Endothelial cell of umbilical vein (primary cell): Measurements from ENCODE around the gene NALCN.

ENCODE experiments used
- EZH2 ChIP-seq: IDR thresholded peaks from 2 replicates; pipeline ENCODE4 v1.6.1; 2012; ENCODE audit warnings: borderline replicate concordance, low read depth, mild to moderate bottlenecking, moderate library complexity, low read length, inconsistent platforms; ENCODE audit not compliant: severe bottlenecking
- JUN ChIP-seq: IDR thresholded peaks from 2 replicates; pipeline ENCODE4 v1.6.1; 2011; ENCODE audit warnings: borderline replicate concordance, low read depth; ENCODE audit not compliant: insufficient read length, insufficient read depth
- POLR2AphosphoS5 ChIP-seq: IDR thresholded peaks from 2 replicates; pipeline ENCODE4 v1.6.1; 2012; ENCODE audit warnings: low read depth, mild to moderate bottlenecking, control low read depth, low read length, moderate library complexity; ENCODE audit not compliant: insufficient read depth
- TF ChIP-seq, protein P1 (sequence below), 2 donors: IDR thresholded peaks; 1 replicate in 1 of 2; 2 replicates in 1 of 2; pipeline ENCODE4 v1.5.1; 2011; ENCODE audit warnings: low read length in 2 of 2, mild to moderate bottlenecking in 2 of 2, moderate library complexity in 2 of 2, control low read depth in 1 of 2, inconsistent platforms in 1 of 2, low read depth in 1 of 2; ENCODE audit not compliant: insufficient read depth in 1 of 2; ENCODE audit errors: extremely low read depth in 1 of 2
- TF ChIP-seq, protein P2 (sequence below): IDR thresholded peaks from 2 replicates; pipeline ENCODE4 v1.6.1; 2011; ENCODE audit not compliant: insufficient read depth, insufficient read length

DNA sequence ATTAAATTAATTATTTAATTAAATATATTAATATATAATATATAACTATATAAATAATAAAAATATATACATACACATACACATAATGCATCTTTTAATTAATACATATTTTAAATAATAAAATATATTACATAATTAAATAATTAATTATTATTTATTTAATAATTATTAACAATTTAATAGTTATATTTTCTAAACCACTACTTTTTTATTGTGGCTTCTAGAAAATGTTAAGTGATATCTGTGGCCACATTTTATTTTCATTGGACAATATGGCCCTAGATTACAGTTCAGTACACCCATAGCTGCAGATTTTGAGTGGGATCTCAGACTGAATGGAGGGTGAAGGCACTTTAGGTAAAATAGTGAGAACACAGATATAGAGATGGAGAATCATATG, 335.7 kb downstream of the NALCN start:
- no peak for TF ChIP-seq EZH2
- TF ChIP-seq, protein P1, sequence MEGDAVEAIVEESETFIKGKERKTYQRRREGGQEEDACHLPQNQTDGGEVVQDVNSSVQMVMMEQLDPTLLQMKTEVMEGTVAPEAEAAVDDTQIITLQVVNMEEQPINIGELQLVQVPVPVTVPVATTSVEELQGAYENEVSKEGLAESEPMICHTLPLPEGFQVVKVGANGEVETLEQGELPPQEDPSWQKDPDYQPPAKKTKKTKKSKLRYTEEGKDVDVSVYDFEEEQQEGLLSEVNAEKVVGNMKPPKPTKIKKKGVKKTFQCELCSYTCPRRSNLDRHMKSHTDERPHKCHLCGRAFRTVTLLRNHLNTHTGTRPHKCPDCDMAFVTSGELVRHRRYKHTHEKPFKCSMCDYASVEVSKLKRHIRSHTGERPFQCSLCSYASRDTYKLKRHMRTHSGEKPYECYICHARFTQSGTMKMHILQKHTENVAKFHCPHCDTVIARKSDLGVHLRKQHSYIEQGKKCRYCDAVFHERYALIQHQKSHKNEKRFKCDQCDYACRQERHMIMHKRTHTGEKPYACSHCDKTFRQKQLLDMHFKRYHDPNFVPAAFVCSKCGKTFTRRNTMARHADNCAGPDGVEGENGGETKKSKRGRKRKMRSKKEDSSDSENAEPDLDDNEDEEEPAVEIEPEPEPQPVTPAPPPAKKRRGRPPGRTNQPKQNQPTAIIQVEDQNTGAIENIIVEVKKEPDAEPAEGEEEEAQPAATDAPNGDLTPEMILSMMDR (IDR thresholded peaks at IDR 0.05; ENCODE audit: extremely low read depth in 1 of 2, insufficient read depth in 1 of 2, low read depth in 1 of 2, low read length in 2 of 2) = no peak
- no peak for TF ChIP-seq POLR2AphosphoS5
- TF ChIP-seq, protein P2, sequence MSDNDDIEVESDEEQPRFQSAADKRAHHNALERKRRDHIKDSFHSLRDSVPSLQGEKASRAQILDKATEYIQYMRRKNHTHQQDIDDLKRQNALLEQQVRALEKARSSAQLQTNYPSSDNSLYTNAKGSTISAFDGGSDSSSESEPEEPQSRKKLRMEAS = no peak
- no peak for TF ChIP-seq JUN
